ENCODE data around the gene LIX1.

DNA sequence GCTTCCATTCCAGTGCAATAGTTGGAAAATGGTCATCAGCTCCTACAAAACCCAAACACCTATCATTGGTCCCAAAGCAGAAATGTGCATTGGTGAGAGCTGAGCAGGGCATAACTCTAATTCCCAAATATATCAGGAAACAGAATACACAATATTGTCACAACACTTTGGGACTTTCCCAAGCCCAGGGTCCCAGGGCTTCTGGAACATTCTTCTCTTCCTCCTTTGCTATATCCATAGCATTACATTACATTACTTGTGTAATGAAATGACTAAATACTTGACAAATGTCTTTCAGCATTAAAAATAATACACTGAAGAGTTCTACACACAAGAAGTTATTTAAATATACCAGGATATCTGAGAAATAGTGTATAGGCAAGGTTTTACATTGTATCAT lies 45.6 kb downstream of the LIX1 start:
- TF ChIP-seq, protein P1, sequence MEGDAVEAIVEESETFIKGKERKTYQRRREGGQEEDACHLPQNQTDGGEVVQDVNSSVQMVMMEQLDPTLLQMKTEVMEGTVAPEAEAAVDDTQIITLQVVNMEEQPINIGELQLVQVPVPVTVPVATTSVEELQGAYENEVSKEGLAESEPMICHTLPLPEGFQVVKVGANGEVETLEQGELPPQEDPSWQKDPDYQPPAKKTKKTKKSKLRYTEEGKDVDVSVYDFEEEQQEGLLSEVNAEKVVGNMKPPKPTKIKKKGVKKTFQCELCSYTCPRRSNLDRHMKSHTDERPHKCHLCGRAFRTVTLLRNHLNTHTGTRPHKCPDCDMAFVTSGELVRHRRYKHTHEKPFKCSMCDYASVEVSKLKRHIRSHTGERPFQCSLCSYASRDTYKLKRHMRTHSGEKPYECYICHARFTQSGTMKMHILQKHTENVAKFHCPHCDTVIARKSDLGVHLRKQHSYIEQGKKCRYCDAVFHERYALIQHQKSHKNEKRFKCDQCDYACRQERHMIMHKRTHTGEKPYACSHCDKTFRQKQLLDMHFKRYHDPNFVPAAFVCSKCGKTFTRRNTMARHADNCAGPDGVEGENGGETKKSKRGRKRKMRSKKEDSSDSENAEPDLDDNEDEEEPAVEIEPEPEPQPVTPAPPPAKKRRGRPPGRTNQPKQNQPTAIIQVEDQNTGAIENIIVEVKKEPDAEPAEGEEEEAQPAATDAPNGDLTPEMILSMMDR (IDR thresholded peaks at IDR 0.05): no peak
- no peak for TF ChIP-seq POLR2A (IDR thresholded peaks at IDR 0.05)

All from adrenal gland (tissue), 5 donors.